RPMI8226 (cell line): ENCODE results near the gene SMARCC2.

Experiments used
- DNase-seq: peaks from one replicate; pipeline ENCODE4 v3.0.0-alpha.2; 2015

Gene SMARCC2

GRCh38 chr12:56146492-56147460 lies 42.5 kb downstream of the SMARCC2 start:
- no peak for DNase-seq

- DNase-seq = no peak
Observed at GRCh38 chr12:56145217-56145616, 44.1 kb downstream of the SMARCC2 start.

- no peak for DNase-seq
Observed at GRCh38 chr12:56143870-56144269, 45.4 kb downstream of the SMARCC2 start.

GRCh38 chr12:56143217-56143616 lies 46.1 kb downstream of the SMARCC2 start:
- no peak for DNase-seq

GRCh38 chr12:56141946-56142784 lies 47.1 kb downstream of the SMARCC2 start:
- no peak for DNase-seq

GRCh38 chr12:56137853-56138571 lies 51.3 kb downstream of the SMARCC2 start:
- DNase-seq = no peak

GRCh38 chr12:56134897-56135296 lies 54.4 kb downstream of the SMARCC2 start:
- DNase-seq = no peak

GRCh38 chr12:56130876-56131275 lies 58.4 kb downstream of the SMARCC2 start:
- no peak for DNase-seq

GRCh38 chr12:56129942-56130495 lies 59.3 kb downstream of the SMARCC2 start:
- DNase-seq = no peak

GRCh38 chr12:56129206-56129941 lies 59.9 kb downstream of the SMARCC2 start:
- DNase-seq = peak; percentile 69

- DNase-seq = no peak
Observed at GRCh38 chr12:56128670-56129205, 60.5 kb downstream of the SMARCC2 start.

GRCh38 chr12:56127888-56128669 lies 61.2 kb downstream of the SMARCC2 start, which contains the start of gene ESYT1:
TSS of gene ESYT1 (plus strand) at chr12:56128267. CDS start at chr12:56128320, 53 bp downstream.
- peak; percentile 99 for DNase-seq

GRCh38 chr12:56127485-56127887 lies 61.8 kb downstream of the SMARCC2 start:
- no peak for DNase-seq

- peak; percentile 52 for DNase-seq
Observed at GRCh38 chr12:56126732-56127239, 62.5 kb downstream of the SMARCC2 start.

- DNase-seq = no peak
Observed at GRCh38 chr12:56124133-56124532, 65.2 kb downstream of the SMARCC2 start.

- DNase-seq = no peak
Observed at GRCh38 chr12:56122637-56123036, 66.6 kb downstream of the SMARCC2 start.

- DNase-seq = no peak
Observed at GRCh38 chr12:56121204-56121870, 67.9 kb downstream of the SMARCC2 start.

GRCh38 chr12:56120158-56120846 lies 69.0 kb downstream of the SMARCC2 start:
- no peak for DNase-seq

- DNase-seq = peak; percentile 78
Observed at GRCh38 chr12:56119361-56119796, 69.9 kb downstream of the SMARCC2 start.
